A549 (cell line): ENCODE data around the gene PDIA3. TPM values are rescaled to one million over a fixed set of nuclear protein-coding genes. Genes with fewer than 3 reads are reported as not detected.

Experiments used
- ATAC-seq, 2 experiments: fragments of 200-7000 bp in 1 of 2; fragments of >200 bp in 1 of 2; cut with Nextera tagmentation in 1 of 2; cut with Tn5 transposase in 1 of 2; 3 replicates each; pipeline versions ENCODE4 v1.8.0 to v1.9.1; 2018 to 2020; ENCODE audit warnings: mild to moderate bottlenecking in 1 of 2, moderate library complexity in 1 of 2
- CTCF ChIA-PET: fragments of 300-600 bp; sonication (Branson Sonifier 250); formaldehyde crosslinking; extraction: SDS; loops from one replicate; lab custom pipeline; 2021; ENCODE audit warnings: antibody characterized with exemption, inconsistent platforms; lab: Yijun Ruan, JAX
- POLR2A ChIA-PET: fragments of 350-600 bp; formaldehyde crosslinking; extraction: SDS; loops from one replicate; lab custom pipeline; 2021; ENCODE audit warnings: antibody characterized with exemption, inconsistent platforms; lab: Yijun Ruan, JAX
- DNase-seq, 2 experiments: peaks; one replicate each; pipeline versions ENCODE4 v3.0.0 to v3.0.0-alpha.2; 2011 to 2016; ENCODE audit warnings: low read depth in 1 of 2, low spot score in 1 of 2
- FAIRE-seq: peaks from 2 replicates; lab custom pipeline; 2011; peaks lifted over from hg19 to GRCh38; lab: Jason Lieb, UNC
- H3K27ac ChIP-seq, 2 experiments: fragments of >200 bp; sonication (Bioruptor Twin); formaldehyde crosslinking; 3 replicates each; pipeline ENCODE4 v1.5.1; 2016 to 2017
- H3K4me1 ChIP-seq: fragments of >200 bp; sonication (Bioruptor Twin); formaldehyde crosslinking; 3 replicates; pipeline ENCODE4 v1.6.1; 2016
- H3K4me2 ChIP-seq: fragments of >200 bp; sonication (Bioruptor Twin); formaldehyde crosslinking; 3 replicates; pipeline ENCODE4 v1.6.1; 2016
- H3K4me3 ChIP-seq: fragments of >200 bp; sonication (Bioruptor Twin); formaldehyde crosslinking; 3 replicates; pipeline ENCODE4 v1.5.1; 2016
- H3K9me3 ChIP-seq: fragments of >200 bp; sonication (Bioruptor Twin); formaldehyde crosslinking; 3 replicates; pipeline ENCODE4 v1.6.1; 2016
- CBX8 ChIP-seq: fragments of 200-600 bp; sonication (generic); IDR thresholded peaks from 2 replicates; pipeline ENCODE4 v1.6.1; 2016
- CEBPB ChIP-seq, 2 experiments: fragments of >200 bp in 1 of 2; sonication (Bioruptor Twin) in 1 of 2; formaldehyde crosslinking in 1 of 2; IDR thresholded peaks; 2 replicates each; pipeline ENCODE4 v1.6.1; 2012 to 2016
- CHD2 ChIP-seq: fragments of 150-350 bp; IDR thresholded peaks from 2 replicates; pipeline ENCODE4 v1.6.1; 2014; ENCODE audit warnings: low read length; ENCODE audit not compliant: partially characterized antibody
- EHF ChIP-seq: fragments of 250-450 bp; sonication (Bioruptor Pico); IDR thresholded peaks from 2 replicates; pipeline ENCODE4 v1.5.0; 2020; ENCODE audit warnings: mild to moderate bottlenecking
- EP300 ChIP-seq, 2 experiments: fragments of >200 bp; sonication (Bioruptor Twin); formaldehyde crosslinking; IDR thresholded peaks; 2 replicates in 1 of 2; 3 replicates in 1 of 2; pipeline ENCODE4 v1.6.1; 2016 to 2017
- FOSB ChIP-seq: fragments of 250-450 bp; sonication (Bioruptor Pico); IDR thresholded peaks from 2 replicates; pipeline ENCODE4 v1.5.0; 2020; ENCODE audit warnings: mild to moderate bottlenecking, moderate library complexity
- HEYL ChIP-seq: fragments of 250-450 bp; sonication (Bioruptor Pico); IDR thresholded peaks from 2 replicates; pipeline ENCODE4 v1.8.0; 2021; ENCODE audit warnings: mild to moderate bottlenecking, moderate library complexity
- JUNB ChIP-seq: fragments of >200 bp; sonication (Bioruptor Twin); formaldehyde crosslinking; IDR thresholded peaks from 2 replicates; pipeline ENCODE4 v1.6.1; 2016
- KDM5A ChIP-seq: fragments of 200-600 bp; sonication (generic); IDR thresholded peaks from 2 replicates; pipeline ENCODE4 v1.6.1; 2016; ENCODE audit warnings: antibody characterized with exemption, mild to moderate bottlenecking
- NR3C1 ChIP-seq: fragments of >200 bp; sonication (Bioruptor Twin); formaldehyde crosslinking; IDR thresholded peaks from 3 replicates; pipeline ENCODE4 v1.6.1; 2017
- POLR2A ChIP-seq: IDR thresholded peaks from 2 replicates; pipeline ENCODE4 v1.6.1; 2012; ENCODE audit warnings: mild to moderate bottlenecking, low read length
- POLR2AphosphoS2 ChIP-seq: conservative IDR thresholded peaks from 2 replicates; pipeline ENCODE4 v1.6.1; 2012; ENCODE audit warnings: low read length, improper control_type of control experiment, inconsistent platforms
- RAD21 ChIP-seq, 2 experiments: fragments of >200 bp in 1 of 2; sonication (Bioruptor Twin) in 1 of 2; formaldehyde crosslinking in 1 of 2; IDR thresholded peaks in 1 of 2; conservative IDR thresholded peaks in 1 of 2; 2 replicates in 1 of 2; 3 replicates in 1 of 2; pipeline ENCODE4 v1.6.1; 2012 to 2018; ENCODE audit warnings: inconsistent platforms in 1 of 2
- RCOR1 ChIP-seq: fragments of 150-350 bp; IDR thresholded peaks from 2 replicates; pipeline ENCODE4 v1.6.1; 2014; ENCODE audit warnings: antibody characterized with exemption, low read length, low read depth
- TFCP2L1 ChIP-seq: fragments of 250-450 bp; sonication (Bioruptor Pico); IDR thresholded peaks from 2 replicates; pipeline ENCODE4 v1.5.0; 2021; ENCODE audit warnings: mild to moderate bottlenecking
- TP53 ChIP-seq: fragments of 250-450 bp; sonication (Bioruptor Pico); IDR thresholded peaks from 2 replicates; pipeline ENCODE4 v1.5.0; 2021; ENCODE audit warnings: mild to moderate bottlenecking, moderate library complexity
- ZSCAN20 ChIP-seq: fragments of 250-450 bp; sonication (Bioruptor Pico); IDR thresholded peaks from 2 replicates; pipeline ENCODE4 v1.8.0; 2022; ENCODE audit warnings: mild to moderate bottlenecking, moderate library complexity
- WGBS: methylation state at CpG from one replicate; pipeline ENCODE4 v1.1.6; 2017; ENCODE audit errors: missing lambda C conversion rate; 5-methylcytosine and 5-hydroxymethylcytosine counted together
- polyA plus RNA-seq, 4 experiments: library from polyadenylated mRNA; depleted of rRNA in 3 of 4; stranded (reverse); fragments of >200 nt; fragmentation: RNase III in 1 of 4; extraction: RNeasy Plus Mini Kit Qiagen cat#74134 plus additional on column Dnase treatment in 1 of 4; gene quantifications; 2 replicates in 3 of 4; 3 replicates in 1 of 4; pipeline ENCODE4 v1.2.3, GENCODE V29; 2011 to 2017
- TF ChIP-seq, protein P1 (sequence below): fragments of 250-450 bp; sonication (Bioruptor Pico); IDR thresholded peaks from 2 replicates; pipeline ENCODE4 v1.5.0; 2020; ENCODE audit warnings: low read depth, mild to moderate bottlenecking, moderate library complexity
- TF ChIP-seq, protein P2 (sequence below): IDR thresholded peaks from 2 replicates; pipeline ENCODE4 v1.6.1; 2012; ENCODE audit warnings: low read depth, borderline replicate concordance
- TF ChIP-seq, protein P3 (sequence below): fragments of 150-350 bp; IDR thresholded peaks from 2 replicates; pipeline ENCODE4 v1.6.1; 2014; ENCODE audit warnings: low read depth, mild to moderate bottlenecking, low read length
- TF ChIP-seq, protein P4 (sequence below): fragments of 250-450 bp; sonication (Bioruptor Pico); IDR thresholded peaks from 2 replicates; pipeline ENCODE4 v1.5.0; 2021; ENCODE audit warnings: mild to moderate bottlenecking, moderate library complexity, borderline replicate concordance
- TF ChIP-seq, protein P5 (sequence below): fragments of >200 bp; sonication (Bioruptor Twin); formaldehyde crosslinking; IDR thresholded peaks from 3 replicates; pipeline ENCODE4 v1.5.1; 2016
- TF ChIP-seq, protein P6 (sequence below): IDR thresholded peaks from 2 replicates; pipeline ENCODE4 v1.6.1; 2012

The PDIA3 gene
- polyA plus RNA-seq, 2 of the 4 experiments (the other 2 are of a cell fraction): 208 to 257 TPM

DNA sequence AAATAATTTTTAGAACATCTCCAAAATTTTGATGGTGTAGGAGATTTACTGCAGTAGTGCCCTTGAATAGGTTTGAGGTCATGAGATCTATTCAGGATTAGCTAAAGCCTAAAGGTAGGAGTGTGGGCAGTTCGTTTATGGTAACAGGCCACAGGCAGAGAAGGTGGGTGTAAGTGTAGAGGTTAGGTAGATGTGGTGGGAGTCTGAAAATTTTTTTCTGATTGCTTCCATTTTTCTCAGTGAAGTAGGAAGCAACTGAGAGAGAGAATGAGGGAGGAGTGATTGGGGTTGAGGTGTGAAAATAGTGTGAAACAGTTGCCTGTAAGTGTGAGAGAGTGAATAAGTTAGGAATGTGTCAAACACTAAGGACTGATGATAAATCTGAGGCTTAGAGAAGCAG is 32.8 kb downstream of the PDIA3 start (continued):
- TF ChIP-seq TFCP2L1 (CRISPR knock-in tag): no peak
- no peak for TF ChIP-seq EHF (CRISPR knock-in tag)
- no peak for TF ChIP-seq CHD2
- TF ChIP-seq TP53 (CRISPR knock-in tag): no peak

DNA sequence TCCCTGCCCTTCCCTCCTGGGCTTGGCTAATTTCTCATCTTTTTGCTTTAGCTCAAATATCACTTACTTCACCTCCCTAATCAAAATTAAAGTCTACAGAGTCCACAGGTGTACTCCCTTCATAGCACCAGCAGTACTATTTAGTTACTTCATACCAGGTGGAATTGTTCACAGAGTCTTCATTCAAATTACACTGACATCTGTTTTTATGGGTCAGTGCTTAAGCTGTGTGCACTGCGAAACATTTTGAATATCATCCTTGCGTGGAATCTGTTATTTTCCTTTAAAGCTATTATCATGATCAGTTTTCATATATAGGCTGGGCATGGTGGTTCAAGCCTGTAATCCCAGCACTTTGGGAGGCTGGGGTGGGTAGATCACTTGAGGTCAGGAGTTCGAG is 43.2 kb downstream of the PDIA3 start:
- 91% methylated on average over 3 of the region's 3 CpGs for WGBS
- CTCF ChIA-PET: interaction anchor here (6.5 kb wide), 1 partner anchor 11 kb away, joined by 47 read pairs; the partner anchor contains the start of gene ELL3
- no peak overlapping the region for H3K4me3 ChIP-seq
- H3K4me1 ChIP-seq: peaks cover 14% of the 10 kb centered on the region; the same call in 2 of the 3 replicates
- TF ChIP-seq, protein P1, sequence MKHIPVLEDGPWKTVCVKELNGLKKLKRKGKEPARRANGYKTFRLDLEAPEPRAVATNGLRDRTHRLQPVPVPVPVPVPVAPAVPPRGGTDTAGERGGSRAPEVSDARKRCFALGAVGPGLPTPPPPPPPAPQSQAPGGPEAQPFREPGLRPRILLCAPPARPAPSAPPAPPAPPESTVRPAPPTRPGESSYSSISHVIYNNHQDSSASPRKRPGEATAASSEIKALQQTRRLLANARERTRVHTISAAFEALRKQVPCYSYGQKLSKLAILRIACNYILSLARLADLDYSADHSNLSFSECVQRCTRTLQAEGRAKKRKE (CRISPR knock-in tag): no peak
- TF ChIP-seq, protein P2, sequence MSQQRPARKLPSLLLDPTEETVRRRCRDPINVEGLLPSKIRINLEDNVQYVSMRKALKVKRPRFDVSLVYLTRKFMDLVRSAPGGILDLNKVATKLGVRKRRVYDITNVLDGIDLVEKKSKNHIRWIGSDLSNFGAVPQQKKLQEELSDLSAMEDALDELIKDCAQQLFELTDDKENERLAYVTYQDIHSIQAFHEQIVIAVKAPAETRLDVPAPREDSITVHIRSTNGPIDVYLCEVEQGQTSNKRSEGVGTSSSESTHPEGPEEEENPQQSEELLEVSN: no peak
- TF ChIP-seq CEBPB (IDR thresholded peaks at IDR 0.05) (no peak), RCOR1 (no peak), JUNB (no peak), FOSB (no peak), KDM5A (no peak), HEYL (CRISPR knock-in tag) (no peak), RAD21 (conservative IDR thresholded peaks at IDR 0.05 in 1 of 2, IDR thresholded peaks at IDR 0.05 in 1 of 2) (no peak), CBX8 (no peak), NR3C1 (no peak), ZSCAN20 (CRISPR knock-in tag) (no peak), POLR2A (no peak), EP300 (IDR thresholded peaks at IDR 0.05) (no peak), POLR2AphosphoS2 (no peak)
- TF ChIP-seq, protein P3, sequence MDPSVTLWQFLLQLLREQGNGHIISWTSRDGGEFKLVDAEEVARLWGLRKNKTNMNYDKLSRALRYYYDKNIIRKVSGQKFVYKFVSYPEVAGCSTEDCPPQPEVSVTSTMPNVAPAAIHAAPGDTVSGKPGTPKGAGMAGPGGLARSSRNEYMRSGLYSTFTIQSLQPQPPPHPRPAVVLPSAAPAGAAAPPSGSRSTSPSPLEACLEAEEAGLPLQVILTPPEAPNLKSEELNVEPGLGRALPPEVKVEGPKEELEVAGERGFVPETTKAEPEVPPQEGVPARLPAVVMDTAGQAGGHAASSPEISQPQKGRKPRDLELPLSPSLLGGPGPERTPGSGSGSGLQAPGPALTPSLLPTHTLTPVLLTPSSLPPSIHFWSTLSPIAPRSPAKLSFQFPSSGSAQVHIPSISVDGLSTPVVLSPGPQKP: no peak
- TF ChIP-seq, protein P4, sequence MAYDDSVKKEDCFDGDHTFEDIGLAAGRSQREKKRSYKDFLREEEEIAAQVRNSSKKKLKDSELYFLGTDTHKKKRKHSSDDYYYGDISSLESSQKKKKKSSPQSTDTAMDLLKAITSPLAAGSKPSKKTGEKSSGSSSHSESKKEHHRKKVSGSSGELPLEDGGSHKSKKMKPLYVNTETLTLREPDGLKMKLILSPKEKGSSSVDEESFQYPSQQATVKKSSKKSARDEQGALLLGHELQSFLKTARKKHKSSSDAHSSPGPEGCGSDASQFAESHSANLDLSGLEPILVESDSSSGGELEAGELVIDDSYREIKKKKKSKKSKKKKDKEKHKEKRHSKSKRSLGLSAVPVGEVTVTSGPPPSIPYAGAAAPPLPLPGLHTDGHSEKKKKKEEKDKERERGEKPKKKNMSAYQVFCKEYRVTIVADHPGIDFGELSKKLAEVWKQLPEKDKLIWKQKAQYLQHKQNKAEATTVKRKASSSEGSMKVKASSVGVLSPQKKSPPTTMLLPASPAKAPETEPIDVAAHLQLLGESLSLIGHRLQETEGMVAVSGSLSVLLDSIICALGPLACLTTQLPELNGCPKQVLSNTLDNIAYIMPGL (CRISPR knock-in tag): no peak
- TF ChIP-seq, protein P5, sequence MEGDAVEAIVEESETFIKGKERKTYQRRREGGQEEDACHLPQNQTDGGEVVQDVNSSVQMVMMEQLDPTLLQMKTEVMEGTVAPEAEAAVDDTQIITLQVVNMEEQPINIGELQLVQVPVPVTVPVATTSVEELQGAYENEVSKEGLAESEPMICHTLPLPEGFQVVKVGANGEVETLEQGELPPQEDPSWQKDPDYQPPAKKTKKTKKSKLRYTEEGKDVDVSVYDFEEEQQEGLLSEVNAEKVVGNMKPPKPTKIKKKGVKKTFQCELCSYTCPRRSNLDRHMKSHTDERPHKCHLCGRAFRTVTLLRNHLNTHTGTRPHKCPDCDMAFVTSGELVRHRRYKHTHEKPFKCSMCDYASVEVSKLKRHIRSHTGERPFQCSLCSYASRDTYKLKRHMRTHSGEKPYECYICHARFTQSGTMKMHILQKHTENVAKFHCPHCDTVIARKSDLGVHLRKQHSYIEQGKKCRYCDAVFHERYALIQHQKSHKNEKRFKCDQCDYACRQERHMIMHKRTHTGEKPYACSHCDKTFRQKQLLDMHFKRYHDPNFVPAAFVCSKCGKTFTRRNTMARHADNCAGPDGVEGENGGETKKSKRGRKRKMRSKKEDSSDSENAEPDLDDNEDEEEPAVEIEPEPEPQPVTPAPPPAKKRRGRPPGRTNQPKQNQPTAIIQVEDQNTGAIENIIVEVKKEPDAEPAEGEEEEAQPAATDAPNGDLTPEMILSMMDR: no peak
- TF ChIP-seq, protein P6, sequence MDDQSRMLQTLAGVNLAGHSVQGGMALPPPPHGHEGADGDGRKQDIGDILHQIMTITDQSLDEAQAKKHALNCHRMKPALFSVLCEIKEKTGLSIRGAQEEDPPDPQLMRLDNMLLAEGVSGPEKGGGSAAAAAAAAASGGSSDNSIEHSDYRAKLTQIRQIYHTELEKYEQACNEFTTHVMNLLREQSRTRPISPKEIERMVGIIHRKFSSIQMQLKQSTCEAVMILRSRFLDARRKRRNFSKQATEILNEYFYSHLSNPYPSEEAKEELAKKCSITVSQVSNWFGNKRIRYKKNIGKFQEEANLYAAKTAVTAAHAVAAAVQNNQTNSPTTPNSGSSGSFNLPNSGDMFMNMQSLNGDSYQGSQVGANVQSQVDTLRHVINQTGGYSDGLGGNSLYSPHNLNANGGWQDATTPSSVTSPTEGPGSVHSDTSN: no peak
- H3K27ac ChIP-seq: no peak overlapping the region
- DNase-seq (no peak), FAIRE-seq (no peak), ATAC-seq (no peak)
- no peaks in the 10 kb centered on the region for H3K9me3 ChIP-seq
- POLR2A ChIA-PET: no interaction called here
- no peak overlapping the region for H3K4me2 ChIP-seq
